Hepatocyte (in vitro differentiated cells): ENCODE measurements around the gene VWC2.

Experiments
- CTCF ChIP-seq: fragments of 200-600 bp; sonication (generic); IDR thresholded peaks from 2 replicates; pipeline ENCODE4 v1.5.1; 2016; ENCODE audit warnings: antibody characterized with exemption, mild to moderate bottlenecking; ENCODE audit not compliant: poor library complexity
- EZH2 ChIP-seq: fragments of 200-600 bp; sonication (generic); IDR thresholded peaks from 2 replicates; pipeline ENCODE4 v1.6.1; 2016; ENCODE audit warnings: antibody characterized with exemption, mild to moderate bottlenecking, borderline replicate concordance
- EZH2phosphoT487 ChIP-seq: fragments of 200-600 bp; sonication (generic); IDR thresholded peaks from one replicate; pipeline ENCODE4 v1.6.1; 2018; ENCODE audit warnings: antibody characterized with exemption, mild to moderate bottlenecking, low read depth, moderate library complexity; ENCODE audit not compliant: unreplicated experiment, severe bottlenecking

GRCh38 chr7:49802600-49802999 is 29.2 kb downstream of the VWC2 start:
- no peak for TF ChIP-seq CTCF
- no peak for TF ChIP-seq EZH2phosphoT487
- no peak for TF ChIP-seq EZH2
